Hepatocyte (in vitro differentiated cells): Measurements from ENCODE around the gene IFNA21. TPM values are rescaled to one million over a fixed set of nuclear protein-coding genes. Genes with fewer than 3 reads are reported as not detected.
"Not testable (repeated sequence)": the region's sequence is repeated elsewhere in the genome, so short reads cannot be mapped to it uniquely, and the experiment has no call there.

Experiments
- DNase-seq: peaks from one replicate; pipeline ENCODE4 v3.0.0-alpha.2; 2016; ENCODE audit warnings: low spot score
- H2AFZ ChIP-seq: fragments of 200-600 bp; sonication (generic); 2 replicates; pipeline ENCODE4 v1.6.0; 2016; ENCODE audit warnings: antibody characterized with exemption, mild to moderate bottlenecking
- H3K27ac ChIP-seq: fragments of 200-600 bp; sonication (generic); 2 replicates; pipeline ENCODE4 v1.5.1; 2016; ENCODE audit warnings: mild to moderate bottlenecking
- H3K27me3 ChIP-seq: fragments of 200-600 bp; sonication (generic); 2 replicates; pipeline ENCODE4 v1.6.1; 2016
- H3K36me3 ChIP-seq: fragments of 200-600 bp; sonication (generic); replicated peaks from 2 replicates; pipeline ENCODE4 v1.5.1; 2016; ENCODE audit warnings: low read depth; ENCODE audit not compliant: insufficient read depth
- H3K4me1 ChIP-seq: fragments of 200-600 bp; sonication (generic); 2 replicates; pipeline ENCODE4 v1.5.1; 2016; ENCODE audit warnings: mild to moderate bottlenecking, moderate library complexity; ENCODE audit not compliant: insufficient read depth
- H3K4me2 ChIP-seq: fragments of 200-600 bp; sonication (generic); 2 replicates; pipeline ENCODE4 v1.6.0; 2016
- H3K4me3 ChIP-seq: fragments of 200-600 bp; sonication (generic); 2 replicates; pipeline ENCODE4 v1.5.1; 2016; ENCODE audit warnings: mild to moderate bottlenecking
- H3K79me2 ChIP-seq: fragments of 200-600 bp; sonication (generic); 2 replicates; pipeline ENCODE4 v1.6.0; 2017; ENCODE audit warnings: mild to moderate bottlenecking
- H3K9me2 ChIP-seq: fragments of 200-600 bp; sonication (generic); replicated peaks from 2 replicates; pipeline ENCODE4 v1.6.0; 2017; ENCODE audit warnings: mild to moderate bottlenecking; ENCODE audit not compliant: insufficient read depth
- H3K9me3 ChIP-seq: fragments of 200-600 bp; sonication (generic); 2 replicates; pipeline ENCODE4 v1.5.1; 2016; ENCODE audit warnings: low read depth, mild to moderate bottlenecking
- H4K20me1 ChIP-seq: fragments of 200-600 bp; sonication (generic); 2 replicates; pipeline ENCODE4 v1.6.0; 2016; ENCODE audit warnings: mild to moderate bottlenecking; ENCODE audit not compliant: insufficient read depth, poor library complexity, severe bottlenecking
- EZH2 ChIP-seq: fragments of 200-600 bp; sonication (generic); IDR thresholded peaks from 2 replicates; pipeline ENCODE4 v1.6.1; 2016; ENCODE audit warnings: antibody characterized with exemption, mild to moderate bottlenecking, borderline replicate concordance
- EZH2phosphoT487 ChIP-seq: fragments of 200-600 bp; sonication (generic); IDR thresholded peaks from one replicate; pipeline ENCODE4 v1.6.1; 2018; ENCODE audit warnings: antibody characterized with exemption, mild to moderate bottlenecking, low read depth, moderate library complexity; ENCODE audit not compliant: unreplicated experiment, severe bottlenecking
- WGBS: methylation state at CpG from one replicate; pipeline ENCODE4 v1.1.6; 2016; ENCODE audit warnings: low lambda C conversion rate; ENCODE audit errors: missing lambda C conversion rate; 5-methylcytosine and 5-hydroxymethylcytosine counted together
- polyA plus RNA-seq: library from polyadenylated mRNA; unstranded; fragments of >200 nt; fragmentation: Nextera tagmentation; extraction: Ambion mirVana; gene quantifications from 2 replicates; pipeline ENCODE4 v1.2.1, GENCODE V29; 2016
- total RNA-seq: library from RNA; depleted of rRNA; stranded (reverse); fragments of >200 nt; gene quantifications from 2 replicates; pipeline ENCODE4 v1.2.3, GENCODE V29; 2014
- TF ChIP-seq, protein P1 (sequence below): fragments of 200-600 bp; sonication (generic); IDR thresholded peaks from 2 replicates; pipeline ENCODE4 v1.5.1; 2016; ENCODE audit warnings: antibody characterized with exemption, mild to moderate bottlenecking; ENCODE audit not compliant: poor library complexity

Gene IFNA21
- total and polyA plus RNA-seq, 2 experiments from 2014 or later: not detected

DNA sequence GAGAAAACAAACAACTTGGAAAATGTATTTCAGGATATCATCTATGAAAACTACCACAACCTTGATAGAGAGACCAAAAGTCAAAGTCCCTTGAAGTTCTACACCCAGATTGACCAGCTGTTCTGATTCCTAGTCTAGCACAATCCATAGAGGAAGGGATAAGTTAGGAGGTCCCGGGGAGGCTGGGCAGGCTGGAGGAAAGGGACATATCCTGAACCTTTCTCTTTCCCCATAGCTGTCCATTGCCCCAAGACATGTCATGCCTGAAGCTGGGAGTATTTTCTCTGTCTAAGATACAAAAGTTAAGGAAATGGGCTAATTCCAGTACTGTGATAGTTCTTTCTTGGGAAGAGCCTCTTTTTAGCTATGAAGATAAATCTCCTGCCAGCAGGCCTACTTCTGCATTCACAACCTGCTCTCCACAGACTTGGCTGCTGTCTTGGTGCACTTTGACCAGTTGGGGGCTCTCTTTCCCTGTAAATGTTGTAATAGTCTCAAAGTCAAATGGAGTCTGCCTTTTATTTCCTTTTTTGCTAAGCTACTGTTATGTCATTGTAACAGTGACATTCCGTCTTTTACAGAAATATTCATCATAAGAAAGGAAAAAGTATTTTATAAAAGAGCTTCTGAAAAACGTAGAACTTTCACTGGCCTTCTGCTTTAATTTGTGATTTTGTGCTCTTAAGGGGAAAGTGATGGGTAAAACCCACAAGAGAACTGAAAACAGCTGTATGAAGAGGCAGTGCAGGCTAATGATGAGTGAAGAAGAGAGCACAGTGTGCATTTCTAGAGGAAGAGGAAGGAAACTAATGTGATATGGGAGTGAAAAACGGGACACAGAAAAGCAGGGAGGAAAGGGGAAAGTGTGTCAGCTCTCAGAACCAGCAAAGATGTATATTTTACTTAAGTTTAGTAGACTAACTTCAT is 16.6 kb upstream of the IFNA21 start:
- not testable (repeated sequence) for H4K20me1 ChIP-seq

DNA sequence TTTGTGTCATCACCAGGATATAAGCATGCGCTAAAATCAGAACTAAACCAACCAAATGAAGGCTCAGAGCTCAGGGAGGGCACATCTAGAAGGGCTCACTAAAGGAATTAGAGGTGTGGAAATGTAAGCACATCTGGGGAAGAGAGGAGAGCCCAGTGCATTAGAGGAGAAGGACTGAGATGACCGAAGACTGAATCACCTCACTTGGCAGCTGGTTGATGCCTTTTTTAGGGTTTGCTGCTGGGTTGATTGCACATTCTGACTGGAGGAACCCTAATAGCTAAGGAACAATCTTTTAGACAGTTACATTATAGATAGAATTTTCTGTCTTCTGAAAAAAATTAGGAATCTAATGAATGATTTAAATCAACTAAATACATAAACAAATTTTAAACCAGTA is 8.2 kb upstream of the IFNA21 start:
- WGBS: 94% methylated on average over 2 of the region's 2 CpGs
- Histone ChIP-seq H3K79me2 (no peaks in the 10 kb centered on the region), H3K4me1 (no peaks in the 10 kb centered on the region), H3K27ac (no peak overlapping the region), H3K27me3 (no peaks in the 10 kb centered on the region), H4K20me1 (no peaks in the 10 kb centered on the region), H2AFZ (no peak overlapping the region), H3K9me2 (no peaks in the 10 kb centered on the region), H3K4me2 (no peak overlapping the region), H3K36me3 (peaks cover 5% of the 10 kb centered on the region), H3K4me3 (no peak overlapping the region), H3K9me3 (no peaks in the 10 kb centered on the region)
- no peak for TF ChIP-seq EZH2phosphoT487
- TF ChIP-seq, protein P1, sequence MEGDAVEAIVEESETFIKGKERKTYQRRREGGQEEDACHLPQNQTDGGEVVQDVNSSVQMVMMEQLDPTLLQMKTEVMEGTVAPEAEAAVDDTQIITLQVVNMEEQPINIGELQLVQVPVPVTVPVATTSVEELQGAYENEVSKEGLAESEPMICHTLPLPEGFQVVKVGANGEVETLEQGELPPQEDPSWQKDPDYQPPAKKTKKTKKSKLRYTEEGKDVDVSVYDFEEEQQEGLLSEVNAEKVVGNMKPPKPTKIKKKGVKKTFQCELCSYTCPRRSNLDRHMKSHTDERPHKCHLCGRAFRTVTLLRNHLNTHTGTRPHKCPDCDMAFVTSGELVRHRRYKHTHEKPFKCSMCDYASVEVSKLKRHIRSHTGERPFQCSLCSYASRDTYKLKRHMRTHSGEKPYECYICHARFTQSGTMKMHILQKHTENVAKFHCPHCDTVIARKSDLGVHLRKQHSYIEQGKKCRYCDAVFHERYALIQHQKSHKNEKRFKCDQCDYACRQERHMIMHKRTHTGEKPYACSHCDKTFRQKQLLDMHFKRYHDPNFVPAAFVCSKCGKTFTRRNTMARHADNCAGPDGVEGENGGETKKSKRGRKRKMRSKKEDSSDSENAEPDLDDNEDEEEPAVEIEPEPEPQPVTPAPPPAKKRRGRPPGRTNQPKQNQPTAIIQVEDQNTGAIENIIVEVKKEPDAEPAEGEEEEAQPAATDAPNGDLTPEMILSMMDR: no peak
- TF ChIP-seq EZH2: no peak
- DNase-seq: no peak

More for the DNA sequence above, 16.6 kb upstream of the IFNA21 start:
- not testable (repeated sequence) for H3K4me1 ChIP-seq, H3K79me2 ChIP-seq, H3K36me3 ChIP-seq, DNase-seq, H3K27me3 ChIP-seq, H3K4me3 ChIP-seq, H2AFZ ChIP-seq, H3K9me2 ChIP-seq, H3K27ac ChIP-seq, H3K4me2 ChIP-seq, H3K9me3 ChIP-seq
- WGBS: 44% methylated on average over 4 of the region's 4 CpGs
- TF ChIP-seq, protein P1: peak; percentile 49

- no peak overlapping the region for H3K27ac ChIP-seq
- TF ChIP-seq, protein P1: no peak
- TF ChIP-seq EZH2phosphoT487: no peak
- 88% methylated on average over 3 of the region's 3 CpGs for WGBS
Observed at GRCh38 chr9:21172156-21172555, 5.7 kb upstream of the IFNA21 start.

More at GRCh38 chr9:21172156-21172555, 5.7 kb upstream of the IFNA21 start:
- no peak for DNase-seq
- H4K20me1 ChIP-seq: no peaks in the 10 kb centered on the region
- no peaks in the 10 kb centered on the region for H3K27me3 ChIP-seq
- H3K9me3 ChIP-seq: no peaks in the 10 kb centered on the region
- H3K9me2 ChIP-seq: no peaks in the 10 kb centered on the region
- no peak overlapping the region for H3K4me3 ChIP-seq
- H3K36me3 ChIP-seq: peaks cover 5% of the 10 kb centered on the region
- no peaks in the 10 kb centered on the region for H3K79me2 ChIP-seq
- H3K4me2 ChIP-seq: no peak overlapping the region
- no peaks in the 10 kb centered on the region for H3K4me1 ChIP-seq
- H2AFZ ChIP-seq: no peak overlapping the region
